Measurements from ENCODE around the gene MSI2. TPM values are rescaled to one million over a fixed set of nuclear protein-coding genes. Genes with fewer than 3 reads are reported as not detected.

The MSI2 gene
- total RNA-seq, 1 donor from 2014 or later: 75.5 TPM

DNA sequence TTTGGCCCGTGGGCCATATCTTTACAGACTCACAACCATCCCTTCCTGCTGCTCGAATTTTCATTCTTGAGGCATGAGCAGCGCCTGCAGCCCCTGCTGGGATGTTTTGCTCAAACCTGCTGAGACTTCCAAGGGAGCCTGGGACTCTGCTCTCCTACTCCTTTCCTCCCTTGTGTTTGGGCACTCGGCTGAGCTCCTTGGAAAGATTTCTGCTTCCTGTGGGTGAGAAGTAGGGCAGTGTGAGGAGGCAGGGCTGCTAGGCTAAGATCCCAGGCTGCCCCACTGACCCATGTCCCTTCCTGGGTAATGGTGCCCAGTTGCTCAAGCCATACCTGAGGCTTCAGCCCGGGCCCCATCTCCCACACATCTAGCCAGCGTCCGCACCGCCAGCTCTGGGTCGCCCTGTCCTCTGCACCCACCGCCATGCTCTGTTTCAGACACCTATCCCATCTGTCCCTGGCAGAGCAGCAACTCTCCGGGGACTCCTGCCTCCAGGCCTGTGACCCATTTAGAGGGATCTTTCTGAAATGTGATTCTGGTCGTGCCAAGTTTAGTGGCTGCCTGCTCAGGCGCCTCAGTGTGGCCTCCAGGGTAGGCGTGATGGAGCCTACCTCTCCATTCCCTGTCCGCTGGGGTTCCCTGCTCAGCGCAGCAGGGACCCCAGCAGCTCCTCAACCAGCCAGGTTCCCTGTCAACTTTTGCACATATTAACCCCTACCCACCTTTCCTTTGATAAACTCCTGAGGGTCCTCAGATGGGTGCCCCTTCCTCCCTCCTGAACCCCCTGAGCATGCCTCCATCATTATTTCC, 298.7 kb downstream of the MSI2 start:
- no peaks in the 10 kb centered on the region for H3K36me3 Mint-ChIP-seq (ENCODE audit: unreplicated experiment)

DNA sequence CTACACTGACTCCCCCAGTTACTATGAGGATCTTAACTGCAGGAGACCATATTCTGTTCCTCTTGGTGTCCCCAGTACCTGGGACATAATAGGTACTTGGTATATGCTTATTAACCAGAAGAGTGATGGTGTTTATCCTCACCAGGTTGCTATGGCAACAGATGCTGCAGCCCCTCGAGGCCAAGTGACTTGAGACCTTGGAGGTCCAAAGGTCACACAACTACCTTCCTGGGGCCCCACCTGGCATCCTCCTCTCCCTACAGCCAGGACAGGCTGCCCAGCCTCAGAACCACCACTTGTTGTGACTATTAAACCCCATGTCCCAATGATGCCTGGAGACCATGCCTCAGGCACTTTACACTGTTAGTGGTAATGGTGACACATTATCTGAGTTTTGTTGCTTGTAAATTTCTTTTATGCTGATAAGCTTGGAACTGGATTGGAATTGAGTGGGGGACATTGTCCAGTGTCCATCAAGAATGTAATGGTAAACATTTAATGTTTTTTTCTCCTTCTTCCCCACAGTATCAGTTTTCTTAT, 299.4 kb downstream of the MSI2 start:
- H3K27me3 Mint-ChIP-seq (ENCODE audit: unreplicated experiment): no peaks in the 10 kb centered on the region
- no peak overlapping the region for H3K4me3 Mint-ChIP-seq (ENCODE audit: unreplicated experiment)
- H3K4me1 Mint-ChIP-seq (ENCODE audit: unreplicated experiment): peaks cover 57% of the 10 kb centered on the region
- H3K27ac Mint-ChIP-seq (ENCODE audit: unreplicated experiment): no peak overlapping the region
- DNase-seq (ENCODE audit: extremely low spot score, unreplicated experiment): no peak
- TF ChIP-seq, protein P1, sequence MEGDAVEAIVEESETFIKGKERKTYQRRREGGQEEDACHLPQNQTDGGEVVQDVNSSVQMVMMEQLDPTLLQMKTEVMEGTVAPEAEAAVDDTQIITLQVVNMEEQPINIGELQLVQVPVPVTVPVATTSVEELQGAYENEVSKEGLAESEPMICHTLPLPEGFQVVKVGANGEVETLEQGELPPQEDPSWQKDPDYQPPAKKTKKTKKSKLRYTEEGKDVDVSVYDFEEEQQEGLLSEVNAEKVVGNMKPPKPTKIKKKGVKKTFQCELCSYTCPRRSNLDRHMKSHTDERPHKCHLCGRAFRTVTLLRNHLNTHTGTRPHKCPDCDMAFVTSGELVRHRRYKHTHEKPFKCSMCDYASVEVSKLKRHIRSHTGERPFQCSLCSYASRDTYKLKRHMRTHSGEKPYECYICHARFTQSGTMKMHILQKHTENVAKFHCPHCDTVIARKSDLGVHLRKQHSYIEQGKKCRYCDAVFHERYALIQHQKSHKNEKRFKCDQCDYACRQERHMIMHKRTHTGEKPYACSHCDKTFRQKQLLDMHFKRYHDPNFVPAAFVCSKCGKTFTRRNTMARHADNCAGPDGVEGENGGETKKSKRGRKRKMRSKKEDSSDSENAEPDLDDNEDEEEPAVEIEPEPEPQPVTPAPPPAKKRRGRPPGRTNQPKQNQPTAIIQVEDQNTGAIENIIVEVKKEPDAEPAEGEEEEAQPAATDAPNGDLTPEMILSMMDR (IDR thresholded peaks at IDR 0.05): no peak
- no peaks in the 10 kb centered on the region for H3K9me3 Mint-ChIP-seq (ENCODE audit: unreplicated experiment)
- H3K36me3 Mint-ChIP-seq (ENCODE audit: unreplicated experiment): no peaks in the 10 kb centered on the region

More for the DNA sequence above, 298.7 kb downstream of the MSI2 start:
- no peaks in the 10 kb centered on the region for H3K27me3 Mint-ChIP-seq (ENCODE audit: unreplicated experiment)
- TF ChIP-seq, protein P1 (IDR thresholded peaks at IDR 0.05): no peak
- H3K27ac Mint-ChIP-seq (ENCODE audit: unreplicated experiment): no peak overlapping the region
- DNase-seq (ENCODE audit: extremely low spot score, unreplicated experiment): no peak
- peaks cover 57% of the 10 kb centered on the region for H3K4me1 Mint-ChIP-seq (ENCODE audit: unreplicated experiment)
- no peak overlapping the region for H3K4me3 Mint-ChIP-seq (ENCODE audit: unreplicated experiment)
- no peaks in the 10 kb centered on the region for H3K9me3 Mint-ChIP-seq (ENCODE audit: unreplicated experiment)

DNA sequence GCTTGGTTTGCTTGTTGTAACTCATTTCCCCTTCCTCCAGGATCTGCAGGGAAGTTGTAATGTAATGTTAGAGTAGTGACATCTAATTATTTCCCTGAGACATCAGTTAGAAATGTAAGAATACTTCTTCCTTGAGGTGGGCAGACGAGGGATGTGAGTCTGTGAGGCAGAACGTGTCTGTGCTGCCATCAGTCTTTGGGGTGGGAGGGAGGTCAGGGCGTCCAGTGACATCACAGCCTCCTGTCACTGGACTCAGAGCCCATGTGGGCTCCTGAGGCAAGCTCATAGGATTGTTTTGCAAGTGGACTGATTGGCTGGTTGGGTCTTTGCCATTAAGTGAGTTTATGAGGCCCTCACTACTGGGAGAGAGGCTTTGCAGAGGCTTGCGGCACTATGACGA, 300.0 kb downstream of the MSI2 start:
- peak overlapping the region; percentile 7 for H3K27ac Mint-ChIP-seq (ENCODE audit: unreplicated experiment)
- DNase-seq (ENCODE audit: extremely low spot score, unreplicated experiment): no peak
- H3K4me1 Mint-ChIP-seq (ENCODE audit: unreplicated experiment): peaks cover 57% of the 10 kb centered on the region

DNA sequence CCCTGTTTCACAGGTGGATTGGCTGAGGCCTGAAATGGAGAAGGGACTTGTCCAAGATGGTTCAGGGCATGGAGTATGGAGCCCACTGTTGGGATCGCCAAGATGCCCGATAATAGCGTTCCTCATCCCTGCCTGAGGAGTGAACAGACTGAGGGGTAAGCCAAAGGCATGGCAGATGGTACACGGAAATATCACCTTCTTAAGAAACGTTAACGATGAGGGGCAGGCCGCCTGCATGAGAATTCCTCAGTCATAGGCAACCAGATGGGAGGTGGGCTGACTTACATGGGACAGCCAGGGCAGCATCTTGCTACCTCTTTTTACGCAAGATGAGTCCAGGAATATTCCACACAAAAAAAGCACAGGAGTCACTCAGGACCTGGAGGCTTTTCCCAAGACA, 300.7 kb downstream of the MSI2 start:
- no peak for DNase-seq (ENCODE audit: extremely low spot score, unreplicated experiment)
- TF ChIP-seq, protein P1 (IDR thresholded peaks at IDR 0.05): no peak

More for the DNA sequence above, 300.0 kb downstream of the MSI2 start:
- TF ChIP-seq, protein P1 (IDR thresholded peaks at IDR 0.05): no peak
- H3K36me3 Mint-ChIP-seq (ENCODE audit: unreplicated experiment): peaks cover 2% of the 10 kb centered on the region
- H3K4me3 Mint-ChIP-seq (ENCODE audit: unreplicated experiment): no peak overlapping the region
- H3K9me3 Mint-ChIP-seq (ENCODE audit: unreplicated experiment): no peaks in the 10 kb centered on the region
- no peaks in the 10 kb centered on the region for H3K27me3 Mint-ChIP-seq (ENCODE audit: unreplicated experiment)

DNA sequence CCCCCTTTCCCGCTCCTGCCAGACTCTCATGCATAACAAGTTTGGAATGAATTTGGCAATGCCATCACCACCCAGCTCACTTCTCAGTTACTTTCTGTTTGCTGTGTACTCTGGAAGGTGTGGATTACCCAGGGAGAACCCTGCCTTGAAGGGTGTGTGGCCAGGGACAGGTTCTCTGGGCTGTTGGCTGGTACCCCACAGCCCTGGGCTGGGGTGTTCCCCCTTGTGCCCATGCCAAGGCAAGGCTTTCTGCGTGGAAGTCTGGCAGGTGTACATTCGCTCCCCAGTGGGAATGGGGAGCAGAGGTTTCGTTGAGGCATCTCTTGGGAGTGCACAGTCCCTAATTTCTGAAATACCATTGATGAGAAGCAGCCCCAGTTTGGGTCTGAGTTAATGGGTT, 301.1 kb downstream of the MSI2 start:
- Mint-ChIP-seq H3K36me3 (ENCODE audit: unreplicated experiment) (peaks cover 2% of the 10 kb centered on the region), H3K27me3 (ENCODE audit: unreplicated experiment) (no peaks in the 10 kb centered on the region), H3K27ac (ENCODE audit: unreplicated experiment) (peak overlapping the region; percentile 76), H3K4me1 (ENCODE audit: unreplicated experiment) (peaks cover 57% of the 10 kb centered on the region), H3K9me3 (ENCODE audit: unreplicated experiment) (no peaks in the 10 kb centered on the region), H3K4me3 (ENCODE audit: unreplicated experiment) (peak overlapping the region; percentile 50)
- no peak for DNase-seq (ENCODE audit: extremely low spot score, unreplicated experiment)
- TF ChIP-seq, protein P1 (IDR thresholded peaks at IDR 0.05): no peak

More for the DNA sequence above, 300.7 kb downstream of the MSI2 start:
- Mint-ChIP-seq H3K27ac (ENCODE audit: unreplicated experiment) (peak overlapping the region; percentile 76), H3K4me1 (ENCODE audit: unreplicated experiment) (peaks cover 57% of the 10 kb centered on the region), H3K36me3 (ENCODE audit: unreplicated experiment) (peaks cover 2% of the 10 kb centered on the region), H3K9me3 (ENCODE audit: unreplicated experiment) (no peaks in the 10 kb centered on the region), H3K4me3 (ENCODE audit: unreplicated experiment) (no peak overlapping the region), H3K27me3 (ENCODE audit: unreplicated experiment) (no peaks in the 10 kb centered on the region)

All from osteocyte (in vitro differentiated cells).